HG03439 (cell line): Measurements from ENCODE around the gene SPIN2B.
A peak's percentile ranks its signal among the peaks of the same experiment; 100 is the strongest.
"Not testable (repeated sequence)": the region's sequence is repeated elsewhere in the genome, so short reads cannot be mapped to it uniquely, and the experiment has no call there.

Experiments
- ATAC-seq: cut with Tn5 transposase; IDR thresholded peaks from one replicate; pipeline ENCODE4 v1.9.1; 2021; ENCODE audit warnings: mild to moderate bottlenecking, moderate library complexity; ENCODE audit not compliant: unreplicated experiment

SPIN2B gene

DNA sequence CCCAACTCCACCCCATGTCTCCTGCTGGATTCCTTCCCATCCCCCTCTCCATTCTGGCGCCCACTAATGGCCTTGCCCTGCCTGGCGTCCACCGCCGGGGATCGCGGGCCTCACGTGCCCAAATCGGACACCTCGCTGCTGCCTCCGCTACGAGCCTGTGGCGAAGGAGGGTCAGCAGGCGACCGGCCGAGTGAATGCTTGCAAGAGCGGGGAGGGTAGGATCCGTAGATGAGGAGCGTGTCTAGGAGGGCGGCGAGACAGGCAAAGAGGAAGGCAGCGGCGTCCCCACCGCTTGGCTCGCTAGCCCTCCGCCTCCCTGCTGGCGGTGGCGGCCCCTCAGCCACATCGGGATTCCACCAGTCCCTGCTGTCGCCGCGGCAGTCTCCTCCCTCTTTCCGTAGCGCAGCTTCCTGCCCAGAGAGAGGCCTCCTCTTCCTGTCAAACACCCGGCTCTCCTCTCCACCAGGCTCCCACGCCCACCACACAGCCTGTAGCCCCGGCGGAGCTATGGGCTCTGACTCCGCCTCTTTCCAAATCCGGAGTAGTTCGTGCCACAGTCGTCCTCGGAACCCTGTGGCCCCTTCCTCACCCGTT, at the start of gene SPIN2B:
TSS of gene SPIN2B (minus strand) at position 387 of the 594 bp plus-strand sequence.
- ATAC-seq, result peak; percentile 100

DNA sequence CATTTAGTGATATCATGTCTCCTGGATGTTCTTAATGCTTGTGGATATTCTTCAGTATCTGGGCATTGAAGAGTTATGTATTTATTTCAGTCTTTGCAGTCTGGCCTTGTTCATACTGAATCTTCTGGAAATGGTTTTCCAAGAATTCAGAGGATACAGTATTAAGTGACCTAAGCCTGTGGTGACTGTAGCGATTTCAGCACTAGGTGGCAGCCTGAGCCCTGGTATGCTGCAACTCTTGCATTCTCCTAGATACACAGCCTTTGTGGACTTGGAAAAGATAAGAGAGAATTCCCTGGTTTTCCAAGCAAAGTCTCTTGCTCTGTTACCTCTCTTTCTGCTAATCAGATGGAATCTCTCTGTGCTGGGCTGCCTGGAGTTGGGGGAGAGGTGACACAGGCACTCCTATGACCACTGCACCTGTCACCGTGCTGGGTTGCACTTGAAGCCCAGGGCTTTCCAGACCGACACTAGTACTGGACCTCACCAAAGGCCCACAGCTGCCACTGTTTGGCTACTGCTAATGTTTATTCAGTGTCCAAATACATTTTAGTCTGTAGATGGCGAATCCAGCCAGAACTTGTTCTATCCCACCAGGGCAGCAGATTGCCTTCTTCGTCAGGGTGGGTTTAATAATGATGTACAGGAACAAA, 35.2 kb upstream of the SPIN2B start:
- ATAC-seq, result no peak

- no peak for ATAC-seq
These were observed 33.8 kb upstream of the SPIN2B start for GRCh38 chrX:57155171-57155570.

DNA sequence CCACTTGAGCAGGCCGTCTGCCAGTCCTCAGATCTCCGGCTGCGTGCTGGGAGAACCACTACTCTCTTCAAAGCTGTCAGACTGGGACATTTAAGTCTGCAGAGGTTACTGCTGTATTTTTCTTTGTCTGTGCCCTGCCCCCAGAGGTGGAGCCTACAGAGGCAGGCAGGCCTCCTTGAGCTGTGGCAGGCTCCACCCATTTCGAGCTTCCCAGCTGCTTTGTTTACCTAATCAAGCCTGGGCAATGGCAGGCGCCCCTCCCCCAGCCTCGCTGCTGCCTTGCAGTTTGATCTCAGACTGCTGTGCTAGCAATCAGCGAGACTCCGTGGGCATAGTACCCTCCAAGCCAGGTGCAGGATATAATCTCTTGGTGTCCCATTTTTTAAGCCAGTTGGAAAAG, 30.9 kb upstream of the SPIN2B start:
- not testable (repeated sequence) for ATAC-seq

DNA sequence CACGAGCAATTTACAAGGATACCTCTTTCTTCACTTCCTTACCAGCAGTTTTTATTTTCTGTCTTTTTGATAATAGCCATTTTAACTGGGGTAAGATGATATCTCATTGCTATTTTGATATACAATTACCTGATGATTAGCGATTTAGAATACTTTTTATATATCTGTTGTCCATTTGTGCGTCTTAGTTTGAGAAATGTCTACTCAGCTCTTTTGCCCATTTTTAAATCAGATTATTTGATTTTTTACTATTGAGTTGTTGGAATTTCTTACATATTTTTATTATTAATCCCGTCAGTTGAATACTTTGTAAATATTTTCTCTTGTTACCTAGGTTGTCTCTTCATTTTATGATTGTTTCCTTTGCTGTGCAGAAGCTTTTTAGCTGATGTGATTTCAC, 17.3 kb upstream of the SPIN2B start:
- ATAC-seq, result no peak

- ATAC-seq, result no peak
These were observed 16.2 kb upstream of the SPIN2B start for GRCh38 chrX:57137501-57137900.

DNA sequence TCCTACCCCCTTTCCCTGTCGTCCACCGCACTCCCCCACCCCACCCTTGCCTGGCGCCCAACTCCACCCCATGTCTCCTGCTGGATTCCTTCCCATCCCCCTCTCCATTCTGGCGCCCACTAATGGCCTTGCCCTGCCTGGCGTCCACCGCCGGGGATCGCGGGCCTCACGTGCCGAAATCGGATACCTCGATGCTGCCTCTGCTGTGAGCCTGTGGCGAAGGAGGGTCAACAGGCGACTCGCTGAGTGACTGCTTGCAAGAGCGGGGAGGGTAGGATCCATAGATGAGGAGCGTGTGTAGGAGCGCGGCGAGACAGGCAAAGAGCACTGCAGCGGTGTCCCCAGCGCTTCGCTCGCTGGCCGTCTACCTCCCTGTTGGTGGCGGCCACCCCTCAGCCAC, 15.7 kb upstream of the SPIN2B start, which contains the start of gene SPIN2A:
TSS of gene SPIN2A (minus strand) at position 325 of the 400 bp plus-strand sequence. CDS start 800 bp downstream, outside the sequence.
- not testable (repeated sequence) for ATAC-seq

DNA sequence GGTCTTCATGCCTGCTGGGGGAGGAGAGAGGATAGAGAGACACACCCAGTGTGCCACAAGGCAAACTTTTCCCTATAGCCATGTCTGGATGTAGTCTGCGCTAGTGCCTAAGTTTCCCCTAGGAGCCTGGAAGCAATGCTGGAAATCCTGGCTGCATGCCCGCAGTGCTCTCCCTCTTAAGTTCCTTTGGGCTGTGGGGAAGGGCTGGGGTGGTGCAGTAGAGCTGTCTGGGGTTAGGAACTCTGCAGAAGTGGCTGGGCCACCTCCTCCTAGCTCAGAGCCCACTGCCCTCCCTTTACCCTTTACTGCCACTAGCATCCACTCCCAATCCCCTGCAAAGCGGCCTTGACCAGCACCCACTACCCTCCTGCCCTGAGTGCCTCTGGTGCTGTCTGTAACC, 15.2 kb upstream of the SPIN2B start:
- ATAC-seq, result not testable (repeated sequence)

DNA sequence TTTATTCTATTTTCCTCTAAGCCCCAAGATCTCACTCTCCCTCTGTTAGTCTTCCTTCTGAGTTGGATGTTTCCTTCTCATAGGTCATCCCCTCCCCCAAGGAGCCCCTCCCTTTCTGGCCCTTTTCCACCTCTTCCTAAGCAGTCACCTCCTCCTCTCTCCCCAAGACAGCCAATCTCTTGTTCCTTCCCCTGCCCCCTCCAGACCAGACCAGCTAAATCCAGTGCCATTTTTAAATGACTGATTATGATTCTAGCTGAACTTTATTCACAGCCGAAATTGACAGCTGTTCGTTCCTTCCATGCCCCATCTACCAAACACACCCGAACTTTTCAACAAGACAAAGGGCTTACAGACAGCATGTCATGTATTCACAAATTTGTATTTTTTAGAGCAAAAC, 13.9 kb upstream of the SPIN2B start:
- no peak for ATAC-seq

GRCh38 chrX:57134702-57135101, 13.4 kb upstream of the SPIN2B start:
- no peak for ATAC-seq

DNA sequence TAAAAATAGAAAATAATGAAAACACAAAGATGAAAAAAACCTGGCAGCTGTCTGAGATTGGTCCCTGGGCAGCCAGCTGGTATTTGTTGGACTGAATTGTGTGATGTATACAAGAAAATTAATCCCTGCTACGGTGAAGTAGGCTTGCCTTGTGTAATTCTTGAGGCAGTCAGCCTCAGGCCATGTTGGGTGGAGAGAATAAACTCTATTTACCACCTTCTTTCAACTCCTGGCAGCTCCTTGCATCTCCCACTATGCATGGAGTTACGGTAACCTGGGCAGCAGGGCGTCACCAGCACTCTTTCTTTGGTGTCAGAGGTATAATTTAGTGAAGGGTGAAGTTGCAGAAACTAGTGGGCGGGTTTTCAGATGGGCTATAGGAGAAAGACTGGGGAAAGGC, 12.4 kb upstream of the SPIN2B start:
- no peak for ATAC-seq

DNA sequence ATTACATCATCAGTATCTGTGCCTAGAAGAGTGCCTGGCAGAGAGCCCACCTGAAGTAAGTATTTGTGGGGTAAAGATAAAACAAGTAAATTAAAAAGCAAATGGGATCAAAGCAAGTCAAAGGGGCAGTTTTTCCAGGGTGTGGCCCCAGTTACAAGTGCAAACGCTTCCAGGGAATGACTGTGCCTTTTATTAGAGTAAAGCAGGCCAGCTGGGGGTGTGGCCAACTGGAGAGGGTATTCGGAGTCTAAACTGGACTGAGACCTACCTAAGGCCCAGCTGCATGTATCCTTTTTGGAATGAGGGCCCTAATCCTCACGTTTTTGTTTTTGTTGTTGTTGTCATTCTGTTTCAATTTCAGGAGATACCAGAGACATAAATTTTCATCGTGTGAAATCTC, 11.9 kb upstream of the SPIN2B start:
- ATAC-seq, result not testable (repeated sequence)

GRCh38 chrX:57132046-57132445, 10.7 kb upstream of the SPIN2B start:
- ATAC-seq, result no peak

- ATAC-seq, result no peak
These were observed 468 bp upstream of the SPIN2B start for GRCh38 chrX:57121816-57122215.

GRCh38 chrX:57120619-57121161, 658 bp downstream of the SPIN2B start:
- not testable (repeated sequence) for ATAC-seq

- ATAC-seq, result no peak
These were observed 1.9 kb downstream of the SPIN2B start for GRCh38 chrX:57119416-57119815.

- not testable (repeated sequence) for ATAC-seq
These were observed 3.8 kb downstream of the SPIN2B start for GRCh38 chrX:57117566-57117965.

GRCh38 chrX:57104921-57105398, 16.4 kb downstream of the SPIN2B start:
- ATAC-seq, result no peak

GRCh38 chrX:57104406-57104805, 16.9 kb downstream of the SPIN2B start:
- no peak for ATAC-seq

DNA sequence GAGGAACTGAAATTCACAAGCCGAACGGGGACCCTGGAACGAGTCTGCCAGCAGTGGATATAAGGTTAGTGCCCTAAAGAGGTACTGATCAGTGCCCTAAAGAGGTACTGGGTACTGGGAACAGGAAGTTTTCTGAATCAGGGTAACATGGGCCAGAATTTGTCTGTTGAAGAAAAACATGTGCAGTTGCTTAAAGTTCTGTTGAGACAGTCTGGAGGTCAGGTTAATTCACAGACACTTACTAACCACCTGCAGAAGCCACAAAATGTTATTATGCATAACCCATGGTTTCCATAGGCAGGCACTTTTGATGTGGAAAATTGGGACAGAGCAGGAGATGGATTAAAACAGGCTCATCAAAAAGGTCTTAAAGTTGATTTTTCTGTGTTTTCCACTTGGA, 17.9 kb downstream of the SPIN2B start:
- ATAC-seq, result no peak

DNA sequence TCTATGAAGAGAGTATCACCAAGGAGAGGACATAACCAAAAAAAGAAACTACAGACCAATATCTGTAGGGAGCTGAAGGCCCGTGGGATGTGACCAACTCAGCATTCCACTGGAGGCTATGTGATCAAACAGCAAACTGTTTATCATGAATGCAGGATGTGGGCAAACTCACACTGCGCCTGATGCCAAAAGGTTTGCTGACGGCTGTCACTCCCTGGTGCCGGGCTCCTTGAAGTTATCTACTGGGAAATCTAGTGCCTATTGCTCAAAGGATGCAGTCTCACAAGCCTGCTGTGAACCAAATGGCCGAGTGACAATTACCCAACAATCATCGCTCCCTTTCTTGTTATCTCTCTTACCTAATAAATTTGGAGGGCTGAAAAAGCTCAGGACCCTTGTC, 18.4 kb downstream of the SPIN2B start:
- ATAC-seq, result not testable (repeated sequence)

DNA sequence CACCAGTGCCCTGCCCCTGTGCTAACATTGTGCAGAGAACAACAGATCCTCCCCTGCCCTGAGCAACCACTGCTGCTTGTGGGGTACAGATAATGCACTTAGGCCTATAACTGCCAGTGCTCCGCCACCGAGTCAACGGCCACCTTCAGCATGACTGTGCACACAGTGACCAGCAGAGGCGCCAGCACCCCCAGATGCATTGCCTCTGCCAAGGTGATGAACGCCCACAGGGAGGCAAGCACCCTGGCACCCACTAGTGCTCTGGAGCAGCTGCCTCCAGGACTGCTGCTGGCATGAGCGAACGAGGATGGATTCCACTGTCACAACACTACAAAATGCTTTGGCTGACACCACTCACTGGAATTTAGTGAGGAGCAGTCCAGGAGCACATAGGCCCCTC, 38.2 kb downstream of the SPIN2B start:
- no peak for ATAC-seq
